GM19438 (cell line): Measurements from ENCODE around the gene HMCN1.
"Not testable (repeated sequence)": the region's sequence is repeated elsewhere in the genome, so short reads cannot be mapped to it uniquely, and the experiment has no call there.

Experiments
- ATAC-seq: cut with Tn5 transposase; IDR thresholded peaks from one replicate; pipeline ENCODE4 v1.9.1; 2021; ENCODE audit warnings: low read depth; ENCODE audit not compliant: unreplicated experiment

HMCN1 gene

DNA sequence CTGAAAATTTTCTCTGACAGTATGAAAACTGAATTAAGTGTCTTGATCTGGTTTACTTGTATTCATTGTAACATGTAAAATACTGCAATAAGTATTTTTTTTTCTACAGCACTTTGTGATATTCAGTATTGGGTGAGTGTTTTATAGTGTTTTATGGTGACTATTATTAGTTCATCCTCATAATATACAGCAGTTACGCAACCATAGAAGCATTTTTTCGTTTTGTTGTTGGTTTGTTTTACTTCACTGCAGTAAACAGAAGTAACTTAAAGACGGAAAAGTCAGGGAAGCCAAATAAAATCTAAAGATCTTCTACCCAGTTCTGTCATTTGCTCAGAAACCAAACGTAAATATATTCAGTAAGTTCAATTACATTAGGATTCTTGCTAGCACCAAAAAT lies 390.8 kb downstream of the HMCN1 start:
- no peak for ATAC-seq

DNA sequence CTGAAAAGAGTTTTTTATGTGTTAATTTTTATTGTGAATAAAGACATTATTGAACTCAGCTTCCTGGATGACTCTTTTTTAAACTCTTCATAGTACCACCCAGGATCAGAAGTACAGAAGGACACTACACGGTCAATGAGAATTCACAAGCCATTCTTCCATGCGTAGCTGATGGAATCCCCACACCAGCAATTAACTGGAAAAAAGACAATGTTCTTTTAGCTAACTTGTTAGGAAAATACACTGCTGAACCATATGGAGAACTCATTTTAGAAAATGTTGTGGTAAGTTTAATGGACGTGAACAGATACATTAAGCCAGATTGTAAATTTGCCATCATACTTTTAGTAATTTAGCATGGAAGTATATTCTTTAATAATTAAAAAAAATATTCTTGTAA lies 391.3 kb downstream of the HMCN1 start:
- no peak for ATAC-seq

- no peak for ATAC-seq
Measured at GRCh38 chr1:186129758-186130157, 395.6 kb downstream of the HMCN1 start.

DNA sequence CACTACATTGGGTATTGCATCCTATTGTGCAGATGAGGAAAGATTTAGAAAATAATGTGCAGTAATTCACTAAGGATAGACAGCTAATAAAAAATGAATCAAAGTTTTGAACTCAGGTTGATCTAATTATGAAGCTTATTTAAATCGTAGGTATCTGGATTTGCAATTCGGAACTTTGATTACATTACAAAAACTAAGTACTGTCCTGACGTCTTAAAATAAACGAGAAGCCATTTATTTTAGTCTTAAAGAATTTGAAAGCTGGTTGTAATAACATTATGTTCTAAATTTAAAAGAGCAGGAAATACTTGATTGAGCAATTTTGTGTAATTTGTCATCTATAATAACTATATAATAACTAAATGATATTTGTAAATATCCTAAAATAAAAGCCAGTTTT lies 404.9 kb downstream of the HMCN1 start:
- ATAC-seq = no peak

- ATAC-seq = no peak
Measured at GRCh38 chr1:186139701-186140100, 405.5 kb downstream of the HMCN1 start.

DNA sequence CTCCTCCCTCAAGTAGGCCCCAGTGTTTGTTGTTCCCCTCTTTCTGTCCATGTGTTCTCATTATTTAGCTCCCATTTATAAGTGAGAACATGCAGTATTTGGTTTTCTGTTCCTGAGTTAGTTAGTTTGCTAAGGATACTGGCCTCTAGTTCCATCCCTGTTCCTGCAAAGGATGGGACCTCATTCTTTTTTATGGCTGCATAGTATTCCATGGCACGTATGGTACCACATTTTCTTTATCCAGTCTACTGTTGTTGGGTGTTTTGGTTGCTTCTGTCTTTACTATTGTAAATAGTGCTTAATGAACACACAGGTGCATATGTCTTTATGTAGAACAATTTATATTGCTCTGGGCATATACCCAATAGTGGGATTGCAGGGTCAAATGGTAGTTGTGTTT lies 408.0 kb downstream of the HMCN1 start:
- no peak for ATAC-seq

DNA sequence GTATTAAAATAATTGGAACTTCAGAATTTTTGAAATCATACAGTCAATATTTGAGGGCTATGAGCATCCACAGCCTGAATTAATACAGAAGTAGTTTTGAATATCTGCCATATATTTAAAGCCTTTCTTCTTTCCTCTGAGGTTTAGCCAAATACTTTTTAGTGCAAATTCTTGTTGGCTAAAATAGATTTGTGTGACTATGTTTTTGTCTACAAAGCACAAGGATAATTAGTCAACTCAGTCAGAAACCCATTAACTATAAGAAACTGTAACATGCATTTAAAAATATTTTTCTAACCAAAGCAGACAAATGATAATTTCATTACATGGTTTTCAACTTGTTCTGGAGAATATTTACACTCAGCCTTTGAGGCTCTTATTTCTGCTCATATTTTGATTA lies 408.7 kb downstream of the HMCN1 start:
- no peak for ATAC-seq

DNA sequence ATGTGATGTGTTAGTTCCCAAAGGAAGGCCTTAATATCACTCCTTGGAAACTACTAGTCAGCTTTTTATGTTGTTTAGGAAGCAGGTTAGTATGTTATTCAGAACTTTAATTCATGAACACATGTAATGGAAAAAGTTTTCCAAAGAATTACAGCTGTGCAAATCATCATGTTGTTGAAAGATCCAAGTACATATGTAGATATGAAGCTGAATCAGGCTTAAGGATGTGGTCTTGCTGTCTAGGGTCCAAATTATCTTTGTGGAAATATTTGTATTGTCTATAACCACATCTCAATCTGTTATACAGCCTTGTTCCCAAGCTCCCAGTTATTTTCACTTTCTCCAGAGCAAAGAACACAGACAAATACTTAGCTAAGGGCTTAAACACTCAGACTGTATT lies 409.3 kb downstream of the HMCN1 start:
- ATAC-seq = no peak

DNA sequence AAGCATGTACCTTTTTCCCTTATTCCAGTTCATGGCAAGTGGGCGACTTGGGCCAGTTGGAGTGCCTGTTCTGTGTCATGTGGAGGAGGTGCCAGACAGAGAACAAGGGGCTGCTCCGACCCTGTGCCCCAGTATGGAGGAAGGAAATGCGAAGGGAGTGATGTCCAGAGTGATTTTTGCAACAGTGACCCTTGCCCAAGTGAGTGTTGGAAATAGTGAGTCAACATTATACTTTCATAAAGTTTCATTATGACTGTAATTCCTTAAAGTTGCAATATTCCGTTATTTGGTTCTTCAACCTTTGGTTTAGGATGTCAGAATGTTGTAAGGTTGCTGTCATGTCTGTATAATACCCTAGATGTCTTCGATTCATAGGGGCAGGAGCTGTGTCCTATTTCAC lies 410.3 kb downstream of the HMCN1 start:
- no peak for ATAC-seq

GRCh38 chr1:186146974-186147373 lies 412.8 kb downstream of the HMCN1 start:
- ATAC-seq = no peak

DNA sequence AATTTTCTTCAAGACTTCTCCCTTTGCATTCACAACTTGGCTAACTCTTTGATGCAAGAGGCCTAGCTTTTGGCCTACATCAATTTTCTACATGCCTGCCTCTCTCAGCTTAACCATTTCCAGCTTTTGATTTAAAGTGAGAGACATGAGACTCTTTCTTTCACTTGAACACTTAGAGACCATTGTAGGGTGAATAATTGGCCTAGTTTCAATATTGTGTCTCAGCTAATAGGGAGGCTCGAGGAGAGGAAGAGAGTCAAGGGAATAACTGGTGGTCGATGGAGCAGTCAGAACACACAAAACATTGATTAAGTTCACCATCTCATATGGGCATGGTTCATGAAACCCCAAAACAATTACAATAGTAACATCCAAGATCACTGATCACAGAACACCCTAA lies 415.4 kb downstream of the HMCN1 start:
- ATAC-seq = no peak

DNA sequence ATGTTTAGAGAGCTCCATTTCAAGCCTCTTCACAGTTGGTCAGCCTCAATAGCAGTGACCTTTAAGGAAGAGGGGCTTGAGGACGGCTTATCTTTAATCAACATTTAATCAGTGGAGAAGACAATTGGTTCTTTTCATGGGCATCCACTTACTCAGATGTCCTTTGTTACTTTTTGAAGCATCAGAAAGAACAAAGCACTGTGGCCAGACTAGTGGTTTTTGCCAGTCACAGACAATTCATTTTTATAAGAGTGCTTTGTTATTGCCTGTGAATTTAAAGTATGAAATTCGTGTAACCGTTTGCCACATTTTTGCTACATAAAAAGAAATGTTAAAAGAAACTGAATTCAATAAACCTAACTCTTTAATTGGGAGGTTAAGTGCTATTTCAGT lies 418.0 kb downstream of the HMCN1 start:
- ATAC-seq = no peak

GRCh38 chr1:186152620-186153239 lies 418.5 kb downstream of the HMCN1 start:
- no peak for ATAC-seq

GRCh38 chr1:186154651-186155050 lies 420.5 kb downstream of the HMCN1 start:
- no peak for ATAC-seq

- no peak for ATAC-seq
Measured at GRCh38 chr1:186155594-186155993, 421.4 kb downstream of the HMCN1 start.

DNA sequence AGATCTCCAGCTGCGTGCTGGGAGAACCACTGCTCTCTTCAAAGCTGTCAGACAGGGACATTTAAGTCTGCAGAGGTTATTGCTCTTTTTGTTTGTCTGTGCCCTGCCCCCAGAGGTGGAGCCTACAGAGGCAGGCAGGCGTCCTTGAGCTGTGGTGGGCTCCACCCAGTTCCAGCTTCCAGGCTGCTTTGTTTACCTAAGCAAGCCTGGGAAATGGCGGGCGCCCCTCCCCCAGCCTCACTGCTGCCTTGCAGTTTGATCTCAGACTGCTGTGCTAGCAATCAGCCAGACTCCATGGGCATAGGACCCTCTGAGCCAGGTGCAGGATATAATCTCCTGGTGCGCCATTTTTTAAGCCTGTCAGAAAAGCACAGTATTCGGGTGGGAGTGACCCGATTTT lies 428.7 kb downstream of the HMCN1 start:
- ATAC-seq = not testable (repeated sequence)

GRCh38 chr1:186164773-186165172 lies 430.6 kb downstream of the HMCN1 start:
- ATAC-seq = no peak

DNA sequence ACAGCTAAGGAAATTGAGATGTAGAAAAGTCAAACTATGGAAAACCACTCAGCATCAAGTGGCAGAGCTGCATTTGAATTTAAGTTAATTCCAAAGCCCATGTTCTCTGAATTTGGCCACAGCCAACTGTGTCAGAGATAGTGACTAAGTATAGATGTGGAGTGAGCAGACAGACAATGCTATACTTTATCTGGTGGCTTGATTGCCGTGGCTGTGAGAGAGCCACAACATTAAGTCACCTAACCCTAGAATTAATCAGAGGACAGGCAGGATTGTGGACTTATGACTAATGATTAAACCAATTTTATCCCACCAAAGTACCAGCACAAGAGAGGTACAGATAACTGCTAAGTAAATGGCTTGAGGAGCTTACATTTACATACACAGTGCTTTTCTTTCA lies 431.1 kb downstream of the HMCN1 start:
- ATAC-seq = no peak

DNA sequence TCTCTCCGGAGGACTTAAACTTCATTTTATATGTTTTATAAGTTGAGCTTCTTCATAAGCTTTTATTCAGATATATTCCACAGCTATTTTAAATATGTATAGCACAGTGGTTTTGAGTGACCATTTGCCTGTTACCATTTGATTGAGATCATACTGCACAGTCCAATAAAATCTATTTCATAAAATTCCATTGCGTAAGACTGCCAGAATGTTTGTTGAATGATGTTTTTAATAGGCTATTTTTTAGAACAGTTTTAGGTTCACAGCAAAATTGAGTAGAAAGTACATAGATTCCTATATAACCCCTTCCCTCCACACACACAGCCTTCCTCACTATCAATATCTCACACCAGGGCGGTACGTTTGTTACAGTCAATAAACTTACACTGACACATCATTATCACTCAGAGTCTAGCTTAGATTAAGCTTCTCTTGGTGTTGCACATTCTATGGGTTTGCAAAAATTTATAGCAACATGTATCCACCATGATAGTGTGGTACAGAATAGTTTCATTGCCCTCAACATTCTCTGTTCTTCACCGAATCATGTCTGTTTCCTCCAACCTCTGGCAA lies 433.0 kb downstream of the HMCN1 start:
- no peak for ATAC-seq

- ATAC-seq = no peak
Measured at GRCh38 chr1:186175588-186175987, 441.4 kb downstream of the HMCN1 start.

GRCh38 chr1:186178426-186179043 lies 444.3 kb downstream of the HMCN1 start:
- ATAC-seq = no peak

GRCh38 chr1:186179231-186179630 lies 445.0 kb downstream of the HMCN1 start:
- ATAC-seq = no peak
